ENCODE data around the gene PRKN. TPM values are rescaled to one million over a fixed set of nuclear protein-coding genes. Genes with fewer than 3 reads are reported as not detected.

PRKN gene
- polyA plus RNA-seq, 1 experiment = 0.71 TPM

DNA sequence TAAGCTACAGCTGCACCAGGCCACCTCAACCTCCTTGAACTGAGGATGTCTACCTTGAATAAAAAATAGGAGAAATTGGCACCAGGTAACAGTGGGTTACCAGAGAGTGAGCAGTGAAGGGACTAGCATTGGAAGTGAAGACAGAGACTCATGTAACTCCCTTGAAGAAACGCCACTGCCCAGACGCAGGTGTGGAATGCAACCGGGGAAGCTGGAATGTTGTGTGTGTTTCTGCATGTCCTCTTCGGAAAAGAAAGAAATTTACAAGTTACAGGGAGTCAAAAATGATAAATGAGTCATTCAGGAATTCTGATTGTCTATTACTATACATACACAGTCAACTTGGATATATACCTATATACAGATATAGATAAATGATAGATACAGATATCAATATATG is 939.0 kb downstream of the PRKN start:
- no peak overlapping the region for H3K4me3 ChIP-seq (ENCODE audit: low read depth, low read length)
- no peaks in the 10 kb centered on the region for H3K27me3 ChIP-seq (ENCODE audit: control insufficient read depth, insufficient read depth, low read length)
- no peak for TF ChIP-seq CTCF (IDR thresholded peaks at IDR 0.05; ENCODE audit: insufficient read depth, low read depth, low read length)
- H3K36me3 ChIP-seq (ENCODE audit: control insufficient read depth, insufficient read depth, low read length) = no peaks in the 10 kb centered on the region
- ChIA-PET POLR2A (no interaction called here), CTCF (no interaction called here)
- no peak for DNase-seq (ENCODE audit: low read depth)

DNA sequence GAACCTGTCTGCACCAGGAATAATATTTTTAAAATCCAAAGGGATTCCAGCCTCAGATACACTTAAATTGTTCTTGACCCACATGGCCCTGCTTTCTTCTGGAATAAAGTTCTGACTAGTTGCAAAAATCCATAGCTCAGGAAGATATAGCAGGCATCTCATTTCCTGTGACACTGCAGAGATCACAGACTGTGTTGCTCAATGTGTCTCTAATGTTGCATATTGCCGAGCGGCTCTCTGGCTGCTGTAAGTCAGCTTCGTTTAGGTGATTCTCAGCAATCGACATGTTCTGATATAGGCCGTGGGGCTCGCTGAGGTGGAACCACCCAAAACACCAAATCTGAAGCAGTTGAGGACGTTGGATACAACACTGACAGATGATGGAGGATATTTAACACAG is 955.4 kb downstream of the PRKN start:
- H3K36me3 ChIP-seq (ENCODE audit: control insufficient read depth, insufficient read depth, low read length) = no peaks in the 10 kb centered on the region
- H3K27me3 ChIP-seq (ENCODE audit: control insufficient read depth, insufficient read depth, low read length) = no peaks in the 10 kb centered on the region
- no peak for TF ChIP-seq CTCF (IDR thresholded peaks at IDR 0.05; ENCODE audit: insufficient read depth, low read depth, low read length)
- CTCF ChIA-PET = no interaction called here
- no peak for DNase-seq (ENCODE audit: low read depth)
- POLR2A ChIA-PET = no interaction called here
- no peak overlapping the region for H3K4me3 ChIP-seq (ENCODE audit: low read depth, low read length)

- H3K27me3 ChIP-seq (ENCODE audit: control insufficient read depth, insufficient read depth, low read length) = no peaks in the 10 kb centered on the region
- H3K4me3 ChIP-seq (ENCODE audit: low read depth, low read length) = no peak overlapping the region
- no peaks in the 10 kb centered on the region for H3K36me3 ChIP-seq (ENCODE audit: control insufficient read depth, insufficient read depth, low read length)
- POLR2A ChIA-PET = no interaction called here
- DNase-seq (ENCODE audit: low read depth) = no peak
- CTCF ChIA-PET = no interaction called here
- no peak for TF ChIP-seq CTCF (IDR thresholded peaks at IDR 0.05; ENCODE audit: insufficient read depth, low read depth, low read length)
These were observed 965.6 kb downstream of the PRKN start for GRCh38 chr6:161761966-161762365.

- TF ChIP-seq CTCF (IDR thresholded peaks at IDR 0.05; ENCODE audit: insufficient read depth, low read depth, low read length) = no peak
- no peaks in the 10 kb centered on the region for H3K27me3 ChIP-seq (ENCODE audit: control insufficient read depth, insufficient read depth, low read length)
- POLR2A ChIA-PET = no interaction called here
- DNase-seq (ENCODE audit: low read depth) = no peak
- CTCF ChIA-PET = no interaction called here
- no peaks in the 10 kb centered on the region for H3K36me3 ChIP-seq (ENCODE audit: control insufficient read depth, insufficient read depth, low read length)
- no peak overlapping the region for H3K4me3 ChIP-seq (ENCODE audit: low read depth, low read length)
These were observed 972.5 kb downstream of the PRKN start for GRCh38 chr6:161755080-161755479.

- no peak for TF ChIP-seq CTCF (IDR thresholded peaks at IDR 0.05; ENCODE audit: insufficient read depth, low read depth, low read length)
- no peak for DNase-seq (ENCODE audit: low read depth)
- Histone ChIP-seq H3K4me3 (ENCODE audit: low read depth, low read length) (no peak overlapping the region), H3K36me3 (ENCODE audit: control insufficient read depth, insufficient read depth, low read length) (no peaks in the 10 kb centered on the region), H3K27me3 (ENCODE audit: control insufficient read depth, insufficient read depth, low read length) (no peaks in the 10 kb centered on the region)
- ChIA-PET CTCF (no interaction called here), POLR2A (no interaction called here)
These were observed 976.9 kb downstream of the PRKN start for GRCh38 chr6:161750686-161751085.
